ENCODE data around the gene CHST9. TPM values are rescaled to one million over a fixed set of nuclear protein-coding genes. Genes with fewer than 3 reads are reported as not detected.

CHST9 gene
- polyA plus RNA-seq, 1 donor (not counting 4 experiments of a cell fraction or from before 2014, with no cell fraction given): 0.07 TPM

DNA sequence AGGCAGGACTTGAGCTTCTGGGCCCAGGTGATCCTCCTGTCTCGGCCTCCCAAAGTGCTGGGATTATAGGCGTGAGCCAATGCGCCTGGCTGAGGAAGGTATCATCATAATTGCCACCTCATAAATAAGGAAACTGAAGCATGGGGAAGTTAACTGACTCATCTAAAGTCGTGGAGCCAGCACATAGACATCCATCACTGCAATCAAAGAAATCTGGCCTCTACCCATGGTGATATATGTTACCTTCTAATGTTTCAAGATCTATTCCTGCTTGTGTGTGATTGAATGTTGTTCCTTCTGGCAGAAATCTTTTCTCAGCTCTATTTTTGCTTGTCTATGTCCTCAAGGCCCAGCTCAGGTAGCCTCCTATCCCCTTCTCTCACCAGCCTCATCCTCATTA, 214.5 kb downstream of the CHST9 start:
- Histone ChIP-seq H3K4me1 (ENCODE audit: control insufficient read depth, extremely low read depth, insufficient read depth, low read length) (no peaks in the 10 kb centered on the region), H3K36me3 (ENCODE audit: control insufficient read depth in 2 of 2, extremely low read depth in 1 of 2, insufficient read depth in 2 of 2, low read length in 2 of 2) (no peaks in the 10 kb centered on the region), H2AFZ (ENCODE audit: control insufficient read depth, low read length) (no peak overlapping the region), H3K9me1 (ENCODE audit: control insufficient read depth, extremely low read depth, insufficient read depth, low read length) (no peaks in the 10 kb centered on the region), H3K9ac (ENCODE audit: control insufficient read depth, extremely low read depth, insufficient read depth, low read length) (no peak overlapping the region), H4K20me1 (ENCODE audit: control insufficient read depth, extremely low read depth, insufficient read depth, low read length) (no peaks in the 10 kb centered on the region), H3K9me3 (ENCODE audit: control insufficient read depth, low read depth, low read length) (no peaks in the 10 kb centered on the region), H3K4me2 (ENCODE audit: control insufficient read depth, extremely low read depth, insufficient read depth, low read depth, low read length) (no peak overlapping the region), H3K4me3 (ENCODE audit: control insufficient read depth in 2 of 3, extremely low read depth in 1 of 3, insufficient read depth in 2 of 3, low read depth in 1 of 3, low read length in 3 of 3) (no peak overlapping the region), H3K27ac (ENCODE audit: control insufficient read depth, insufficient read depth, low read length) (no peak overlapping the region), H3K27me3 (ENCODE audit: control insufficient read depth, extremely low read depth, insufficient read depth, low read length) (no peaks in the 10 kb centered on the region), H3K79me2 (ENCODE audit: control insufficient read depth, insufficient read depth, low read length) (no peaks in the 10 kb centered on the region)
- no peak for DNase-seq (ENCODE audit: low read depth, low spot score)
- FAIRE-seq: no peak
- no peak for TF ChIP-seq EZH2 (IDR thresholded peaks at IDR 0.05; ENCODE audit: low read length)
- TF ChIP-seq, protein P1, sequence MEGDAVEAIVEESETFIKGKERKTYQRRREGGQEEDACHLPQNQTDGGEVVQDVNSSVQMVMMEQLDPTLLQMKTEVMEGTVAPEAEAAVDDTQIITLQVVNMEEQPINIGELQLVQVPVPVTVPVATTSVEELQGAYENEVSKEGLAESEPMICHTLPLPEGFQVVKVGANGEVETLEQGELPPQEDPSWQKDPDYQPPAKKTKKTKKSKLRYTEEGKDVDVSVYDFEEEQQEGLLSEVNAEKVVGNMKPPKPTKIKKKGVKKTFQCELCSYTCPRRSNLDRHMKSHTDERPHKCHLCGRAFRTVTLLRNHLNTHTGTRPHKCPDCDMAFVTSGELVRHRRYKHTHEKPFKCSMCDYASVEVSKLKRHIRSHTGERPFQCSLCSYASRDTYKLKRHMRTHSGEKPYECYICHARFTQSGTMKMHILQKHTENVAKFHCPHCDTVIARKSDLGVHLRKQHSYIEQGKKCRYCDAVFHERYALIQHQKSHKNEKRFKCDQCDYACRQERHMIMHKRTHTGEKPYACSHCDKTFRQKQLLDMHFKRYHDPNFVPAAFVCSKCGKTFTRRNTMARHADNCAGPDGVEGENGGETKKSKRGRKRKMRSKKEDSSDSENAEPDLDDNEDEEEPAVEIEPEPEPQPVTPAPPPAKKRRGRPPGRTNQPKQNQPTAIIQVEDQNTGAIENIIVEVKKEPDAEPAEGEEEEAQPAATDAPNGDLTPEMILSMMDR (optimal IDR thresholded peaks at IDR 0.05 in 1 of 3, IDR thresholded peaks at IDR 0.05 in 1 of 3, conservative IDR thresholded peaks at IDR 0.05 in 1 of 3; ENCODE audit: extremely low read depth in 1 of 3, insufficient read depth in 2 of 3, low read length in 3 of 3): no peak
- dilution Hi-C loops (cut with MboI; ENCODE audit: extremely low pct_ligation_motif_present, low sequenced_read_pairs): no loop called here

DNA sequence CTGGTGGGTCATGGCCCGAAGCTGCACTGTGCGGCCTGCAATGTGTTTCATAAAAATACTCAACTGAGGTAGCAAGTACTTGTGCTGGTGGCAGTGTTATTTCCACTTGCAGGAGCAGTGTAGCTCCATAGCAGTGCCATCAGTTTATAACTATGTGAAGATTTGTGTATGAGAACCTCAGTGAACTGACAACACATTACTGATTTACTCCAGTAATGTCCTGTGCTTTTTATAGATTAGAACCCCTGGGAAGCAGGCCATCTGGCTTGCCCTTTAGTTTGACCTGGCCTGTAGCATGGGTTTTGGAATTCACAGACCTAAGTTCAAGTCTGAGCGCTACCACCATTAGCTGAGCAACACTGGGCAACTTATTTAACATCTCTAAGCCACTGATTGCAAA, 219.9 kb downstream of the CHST9 start:
- Histone ChIP-seq H3K4me1 (ENCODE audit: control insufficient read depth, extremely low read depth, insufficient read depth, low read length) (no peaks in the 10 kb centered on the region), H3K4me3 (ENCODE audit: control insufficient read depth in 2 of 3, extremely low read depth in 1 of 3, insufficient read depth in 2 of 3, low read depth in 1 of 3, low read length in 3 of 3) (no peak overlapping the region), H3K9me3 (ENCODE audit: control insufficient read depth, low read depth, low read length) (no peaks in the 10 kb centered on the region), H4K20me1 (ENCODE audit: control insufficient read depth, extremely low read depth, insufficient read depth, low read length) (no peaks in the 10 kb centered on the region), H3K9ac (ENCODE audit: control insufficient read depth, extremely low read depth, insufficient read depth, low read length) (no peak overlapping the region), H3K27me3 (ENCODE audit: control insufficient read depth, extremely low read depth, insufficient read depth, low read length) (no peaks in the 10 kb centered on the region), H3K27ac (ENCODE audit: control insufficient read depth, insufficient read depth, low read length) (no peak overlapping the region), H3K36me3 (ENCODE audit: control insufficient read depth in 2 of 2, extremely low read depth in 1 of 2, insufficient read depth in 2 of 2, low read length in 2 of 2) (no peaks in the 10 kb centered on the region), H3K4me2 (ENCODE audit: control insufficient read depth, extremely low read depth, insufficient read depth, low read depth, low read length) (no peak overlapping the region), H3K9me1 (ENCODE audit: control insufficient read depth, extremely low read depth, insufficient read depth, low read length) (no peaks in the 10 kb centered on the region), H3K79me2 (ENCODE audit: control insufficient read depth, insufficient read depth, low read length) (no peaks in the 10 kb centered on the region), H2AFZ (ENCODE audit: control insufficient read depth, low read length) (no peak overlapping the region)
- DNase-seq (ENCODE audit: low read depth, low spot score) (no peak), FAIRE-seq (no peak)
- dilution Hi-C loops (cut with MboI; ENCODE audit: extremely low pct_ligation_motif_present, low sequenced_read_pairs): no loop called here
- TF ChIP-seq, protein P1 (optimal IDR thresholded peaks at IDR 0.05 in 1 of 3, IDR thresholded peaks at IDR 0.05 in 1 of 3, conservative IDR thresholded peaks at IDR 0.05 in 1 of 3; ENCODE audit: extremely low read depth in 1 of 3, insufficient read depth in 2 of 3, low read length in 3 of 3): no peak
- no peak for TF ChIP-seq EZH2 (IDR thresholded peaks at IDR 0.05; ENCODE audit: low read length)

All from keratinocyte (primary cell).